Hematopoietic multipotent progenitor cell (in vitro differentiated cells): Measurements from ENCODE around the gene SOX12. TPM values are rescaled to one million over a fixed set of nuclear protein-coding genes. Genes with fewer than 3 reads are reported as not detected.
A peak's percentile ranks its signal among the peaks of the same experiment; 100 is the strongest.
"Not testable (repeated sequence)": the region's sequence is repeated elsewhere in the genome, so short reads cannot be mapped to it uniquely, and the experiment has no call there.

Experiments used
- DNase-seq, 3 donors: peaks; one replicate each; pipeline ENCODE4 v3.0.0-alpha.2; 2011 to 2015; ENCODE audit warnings: low read depth in 2 of 3, low spot score in 2 of 3
- total RNA-seq: library from RNA; depleted of rRNA; stranded (reverse); fragments of >200 nt; gene quantifications from one replicate; pipeline ENCODE4 v1.2.3, GENCODE V29; 2012

The SOX12 gene
- total RNA-seq, 1 donor, result 12.4 TPM

GRCh38 chr20:328027-328974, 2.9 kb downstream of the SOX12 start:
- no peak for DNase-seq

- no peak for DNase-seq
Observed at GRCh38 chr20:328975-329695, 3.8 kb downstream of the SOX12 start.

DNA sequence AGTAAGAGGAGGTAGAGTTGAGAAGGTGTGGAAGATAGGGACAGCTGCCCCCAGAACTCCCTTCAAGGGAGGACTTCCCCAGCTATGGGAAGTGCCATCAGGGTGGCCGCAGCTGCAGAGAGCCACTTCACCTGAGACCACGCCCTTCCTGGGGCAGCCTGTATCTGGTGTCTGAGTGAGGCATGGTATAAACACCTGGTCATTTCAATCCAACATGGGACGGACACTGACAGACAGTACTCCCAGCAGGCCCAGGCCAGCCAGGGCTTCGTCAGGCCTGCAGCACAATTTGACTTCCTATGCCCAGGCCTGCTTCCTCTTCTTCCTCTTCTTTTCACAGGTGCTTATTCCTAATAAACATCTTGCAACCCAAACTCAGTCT, 4.5 kb downstream of the SOX12 start:
- no peak for DNase-seq

DNA sequence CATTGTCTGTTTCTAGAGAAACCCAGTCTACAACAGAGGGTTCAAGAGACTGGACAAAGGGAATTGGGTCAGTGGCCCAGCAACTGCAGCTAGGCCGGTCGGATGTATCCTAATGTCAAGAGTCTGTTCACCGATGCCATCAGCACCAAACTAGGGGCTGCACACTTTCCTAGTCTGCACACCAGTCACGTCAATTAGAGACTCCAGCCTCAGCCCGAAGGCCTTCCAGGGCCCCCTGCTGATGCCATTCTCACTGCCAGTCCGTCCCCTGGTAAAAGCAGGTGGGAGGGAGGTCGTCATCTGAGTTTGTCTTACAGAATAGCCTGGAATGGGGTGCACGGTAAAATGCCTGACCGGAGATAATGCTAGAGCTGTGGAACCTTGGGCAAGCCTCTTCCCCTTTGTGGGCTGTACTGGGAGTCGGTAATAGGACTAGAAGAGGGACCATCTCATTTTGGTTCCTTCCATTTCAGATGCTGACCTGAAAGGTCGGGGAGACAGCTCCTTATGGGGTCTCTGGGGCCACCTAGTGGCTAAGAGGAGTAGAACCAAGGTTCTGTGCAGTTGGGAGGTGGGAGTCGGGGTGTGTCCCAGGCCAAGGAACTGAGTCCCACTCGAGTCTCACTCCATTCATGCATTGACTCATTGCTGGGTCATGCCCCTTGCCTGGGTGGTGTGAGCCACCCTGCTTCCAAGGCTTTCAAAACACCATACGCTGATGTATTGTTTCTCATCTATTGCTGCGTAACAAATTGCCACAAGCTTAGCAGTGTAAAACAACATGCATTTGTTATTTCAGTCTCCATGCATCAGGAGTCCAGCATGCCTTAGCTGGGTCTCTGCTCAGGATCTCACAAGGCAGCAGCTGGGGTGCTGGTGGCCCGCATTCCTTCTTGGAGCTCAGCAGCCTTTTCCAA, 5.1 kb downstream of the SOX12 start:
- DNase-seq, result peak in 2 of 3 donors; percentile 78 to 87

DNA sequence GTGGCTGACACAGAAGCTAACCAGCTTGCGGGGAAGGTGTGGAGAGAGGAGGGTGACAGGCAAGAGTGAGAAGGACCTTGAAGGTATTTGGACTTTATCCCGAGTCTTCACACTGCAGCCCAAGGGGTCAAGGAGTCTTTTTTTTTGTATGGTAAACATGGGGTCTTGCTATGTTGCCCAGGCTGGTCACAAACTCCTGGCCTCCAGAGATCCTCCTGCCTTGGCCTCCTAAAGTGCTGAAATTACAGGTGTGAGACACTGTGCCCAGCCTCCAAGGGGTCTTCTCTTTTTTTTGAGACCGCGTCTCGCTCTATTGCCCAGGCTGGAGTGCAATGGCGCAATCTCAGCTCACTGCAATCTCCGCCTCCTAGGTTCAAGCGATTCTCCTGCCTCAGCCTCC, 9.2 kb downstream of the SOX12 start:
- no peak for DNase-seq

- DNase-seq, result not testable (repeated sequence)
Observed at GRCh38 chr20:336040-336439, 10.7 kb downstream of the SOX12 start.

- peak in 2 of 3 donors; percentile 46 to 66 for DNase-seq
Observed at GRCh38 chr20:341682-342081, 16.3 kb downstream of the SOX12 start.

DNA sequence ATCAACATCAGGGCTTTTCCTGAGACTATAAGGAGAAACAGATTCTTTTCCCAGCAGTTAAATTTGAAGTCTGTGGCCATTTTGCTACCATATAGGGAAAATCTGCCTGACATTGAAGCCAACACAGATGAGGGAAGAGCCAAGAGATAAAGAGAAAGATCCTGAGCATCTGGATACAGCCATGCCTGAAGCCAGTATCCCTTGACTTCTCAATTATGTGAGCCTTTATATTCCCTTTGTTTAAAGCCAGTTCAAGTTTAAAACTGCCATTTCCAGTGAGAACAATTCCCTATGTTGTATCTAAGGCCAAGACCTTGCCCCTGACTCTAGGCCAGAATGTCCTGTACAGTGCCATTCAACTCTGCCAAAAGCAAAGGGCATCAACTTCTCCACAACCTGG, 17.8 kb downstream of the SOX12 start:
- DNase-seq, result no peak

DNA sequence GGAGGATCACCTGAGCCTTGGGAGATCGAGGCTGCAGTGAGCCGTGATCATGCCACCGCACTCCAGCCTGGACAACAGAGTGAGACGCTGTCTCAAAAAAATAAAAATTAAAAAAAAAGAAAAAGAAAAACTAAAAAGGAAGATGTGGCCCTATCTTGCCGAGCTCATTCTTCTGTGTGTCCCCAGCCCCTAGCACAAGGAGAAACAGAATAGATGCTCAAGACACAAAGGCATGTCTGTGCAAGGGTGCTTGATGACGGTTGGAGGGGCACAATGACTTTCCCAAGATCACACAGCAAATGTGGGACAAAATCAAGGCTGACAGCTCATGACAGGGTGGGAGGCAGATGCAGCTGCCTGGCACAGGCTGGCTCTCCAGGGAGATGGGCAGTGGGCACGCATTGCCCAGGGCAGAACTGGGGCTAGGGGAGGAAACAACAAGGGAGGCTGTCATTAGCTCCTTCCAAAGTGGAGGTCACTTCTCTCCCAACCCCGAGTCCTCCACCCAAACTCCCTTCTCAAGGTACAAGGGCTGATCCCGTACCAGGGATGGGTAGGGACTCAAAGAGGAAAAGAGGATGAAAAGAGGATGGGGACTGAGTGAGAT, 20.8 kb downstream of the SOX12 start:
- no peak for DNase-seq

DNA sequence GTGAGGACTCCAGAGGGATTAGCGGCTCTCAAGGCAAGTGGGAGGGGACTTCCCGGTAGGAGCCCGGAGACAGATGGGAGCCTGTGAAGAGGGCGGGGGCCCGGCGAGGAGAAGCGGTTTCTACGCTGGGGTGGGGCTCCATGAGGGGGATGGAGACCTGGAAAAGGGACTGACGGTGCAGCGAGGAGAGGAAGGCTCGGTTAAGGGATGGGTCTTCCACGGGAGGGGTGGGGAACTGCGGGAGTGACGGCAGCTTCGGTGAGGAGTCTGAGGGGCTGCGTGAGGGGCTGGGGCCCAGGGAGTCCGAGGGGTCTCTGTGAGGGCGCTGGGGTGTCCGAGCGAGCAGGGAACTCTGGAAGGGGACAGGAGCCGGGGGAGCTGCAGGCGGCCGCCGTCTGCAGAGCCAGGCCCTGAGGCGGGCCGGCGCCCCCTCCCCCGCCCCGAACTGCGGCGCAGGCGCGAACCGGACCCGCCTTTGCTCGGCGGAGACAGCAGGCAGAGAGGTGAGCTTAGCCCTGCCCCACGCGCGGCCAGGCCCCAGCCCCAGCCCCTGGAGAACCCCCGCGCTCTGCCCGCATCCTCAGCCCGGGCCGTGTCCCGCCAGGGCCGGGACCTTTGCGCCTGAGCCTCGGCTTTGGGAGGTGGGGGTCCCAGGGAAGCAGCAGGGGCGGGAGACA, 21.4 kb downstream of the SOX12 start, which contains the start of gene NRSN2:
Gene NRSN2, plus strand, starts transcription at position 472 of the 677 bp plus-strand sequence. CDS start 2,533 bp downstream, outside the sequence.
- DNase-seq, result peak in 1 of 3 donors; percentile 34

DNA sequence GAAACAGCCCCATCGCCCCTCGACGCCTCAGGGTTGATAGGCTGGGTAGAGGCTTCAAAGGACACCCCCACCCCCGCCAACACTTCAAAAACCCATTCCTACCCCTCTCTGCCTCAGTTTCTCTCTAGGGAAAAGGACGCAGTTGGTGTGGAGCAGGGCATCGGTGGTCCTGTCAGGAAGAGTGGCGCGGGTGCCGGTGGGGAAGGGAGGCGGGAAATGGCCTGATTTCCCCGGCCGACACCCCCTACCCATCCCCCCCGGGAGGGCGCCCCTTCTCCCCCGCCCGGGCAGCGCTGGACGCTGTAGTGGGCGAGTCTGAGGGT, 21.9 kb downstream of the SOX12 start:
- DNase-seq, result no peak

- DNase-seq, result peak in 2 of 3 donors; percentile 79 to 83
Observed at GRCh38 chr20:347640-348484, 22.5 kb downstream of the SOX12 start.

DNA sequence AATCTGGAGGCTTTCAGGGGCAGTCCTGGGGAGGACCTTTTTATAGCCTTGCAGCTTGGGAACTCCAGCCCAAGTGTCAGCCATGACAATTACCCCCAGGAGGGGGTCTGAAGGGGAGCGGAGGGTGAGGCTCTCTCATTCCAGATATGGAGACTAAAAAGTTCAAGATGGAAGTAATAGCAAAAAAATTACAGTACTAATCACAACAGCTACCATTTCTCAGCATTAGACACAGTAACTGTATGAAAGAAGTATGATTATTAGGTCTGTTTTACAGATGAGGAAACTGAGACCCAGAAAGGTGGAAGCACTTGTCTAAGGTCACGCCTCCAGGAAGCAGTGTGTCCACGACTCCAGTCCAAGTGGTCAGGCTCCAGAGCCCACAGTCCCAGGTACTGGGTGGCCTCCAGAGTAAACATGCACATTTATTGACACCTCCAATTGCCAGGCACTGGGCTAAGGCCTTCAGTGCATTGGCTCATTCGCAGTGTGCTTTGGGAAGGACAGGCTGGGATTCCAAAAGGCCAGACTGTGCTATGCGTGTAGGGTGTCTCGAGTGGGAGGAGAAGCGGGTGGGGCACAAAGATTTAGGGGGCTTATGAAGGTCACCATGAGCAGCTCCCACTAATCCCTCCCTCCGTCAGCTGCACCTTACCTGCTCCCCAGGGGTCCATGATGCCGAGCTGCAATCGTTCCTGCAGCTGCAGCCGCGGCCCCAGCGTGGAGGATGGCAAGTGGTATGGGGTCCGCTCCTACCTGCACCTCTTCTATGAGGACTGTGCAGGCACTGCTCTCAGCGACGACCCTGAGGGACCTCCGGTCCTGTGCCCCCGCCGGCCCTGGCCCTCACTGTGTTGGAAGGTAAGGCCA, 23.9 kb downstream of the SOX12 start:
- no peak for DNase-seq

GRCh38 chr20:353166-353565, 27.8 kb downstream of the SOX12 start:
- DNase-seq, result no peak

- peak; percentile 68 to 88 (median 77) for DNase-seq
Observed at GRCh38 chr20:354298-354977, 29.1 kb downstream of the SOX12 start.

DNA sequence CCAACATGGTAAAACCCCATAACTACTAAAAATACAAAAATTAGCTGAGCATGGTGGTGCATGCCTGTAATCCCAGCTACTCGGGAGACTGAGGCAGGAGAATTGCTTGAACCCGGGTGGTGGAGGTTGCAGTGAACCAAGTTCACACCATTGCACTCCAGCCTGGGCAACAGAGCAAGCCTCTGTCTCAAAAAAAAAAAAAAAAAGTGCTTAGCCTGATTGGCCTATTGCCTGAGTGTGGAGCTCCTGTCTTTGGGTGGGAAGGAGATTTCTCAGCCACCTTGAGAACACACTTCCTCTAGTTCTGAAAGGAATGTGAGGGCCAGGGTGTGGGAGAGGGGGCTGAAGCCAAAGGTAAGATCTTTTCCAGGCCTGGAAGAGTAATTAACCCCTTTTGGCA, 30.8 kb downstream of the SOX12 start:
- DNase-seq, result not testable (repeated sequence)

GRCh38 chr20:356745-357144, 31.4 kb downstream of the SOX12 start:
- DNase-seq, result no peak
